Measurements from ENCODE around the gene KAT8.
A peak's percentile ranks its signal among the peaks of the same experiment; 100 is the strongest.
"Not testable (repeated sequence)": the region's sequence is repeated elsewhere in the genome, so short reads cannot be mapped to it uniquely, and the experiment has no call there.

KAT8 gene

GRCh38 chr16:31148281-31148728, 30.8 kb downstream of the KAT8 start:
- no peak for DNase-seq (ENCODE audit: low read depth in 2 of 2)

GRCh38 chr16:31148896-31149295, 31.4 kb downstream of the KAT8 start:
- DNase-seq (ENCODE audit: low read depth in 2 of 2) = no peak

- DNase-seq (ENCODE audit: low read depth in 2 of 2) = no peak
These were observed 31.9 kb downstream of the KAT8 start for GRCh38 chr16:31149332-31149731.

- no peak for DNase-seq (ENCODE audit: low read depth in 2 of 2)
These were observed 32.7 kb downstream of the KAT8 start, which contains the start of gene PRSS36 for GRCh38 chr16:31149894-31150890. Gene PRSS36 (minus strand): TSS chr16:31150066. CDS start chr16:31150035, 31 bp downstream.

GRCh38 chr16:31150976-31151375, 33.5 kb downstream of the KAT8 start:
- DNase-seq (ENCODE audit: low read depth in 2 of 2) = not testable (repeated sequence)

DNA sequence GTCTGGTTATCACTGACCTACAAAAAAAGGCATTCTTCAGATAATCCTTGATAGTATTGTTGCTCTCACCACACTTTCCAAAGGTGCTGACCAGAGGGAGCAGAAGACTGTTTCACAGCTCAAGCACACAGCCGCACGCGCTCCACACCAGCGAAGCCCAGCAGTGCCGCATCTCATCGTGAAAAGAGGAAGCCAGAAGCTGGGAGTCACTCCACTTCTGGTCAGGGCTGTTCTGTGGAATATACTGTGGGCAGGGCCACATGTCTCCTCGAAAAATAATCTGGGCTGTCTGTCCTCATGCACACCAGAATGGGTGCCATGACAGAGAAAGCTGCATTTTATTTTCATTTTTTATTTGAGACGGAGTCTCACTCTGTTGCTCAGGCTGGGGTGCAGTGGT, 39.7 kb downstream of the KAT8 start:
- no peak for DNase-seq (ENCODE audit: low read depth in 2 of 2)

DNA sequence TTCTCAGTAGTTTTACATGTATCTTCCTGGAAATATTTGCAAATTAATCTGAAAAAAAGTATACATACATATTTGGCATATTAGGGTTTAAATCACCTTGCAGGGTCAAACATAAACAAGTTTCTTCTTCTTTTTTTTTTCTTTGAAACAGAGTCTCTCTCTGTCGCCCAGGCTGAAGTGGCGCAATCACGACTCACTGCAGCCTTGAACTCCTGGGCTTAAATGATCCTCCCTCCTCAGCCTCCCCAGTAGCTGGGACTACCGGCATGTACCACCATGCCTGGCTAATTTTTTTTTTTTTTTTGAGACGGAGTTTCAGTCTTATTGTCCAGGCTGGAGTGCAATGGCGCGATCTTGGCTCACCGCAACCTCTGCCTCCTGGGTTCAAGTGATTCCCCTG, 49.9 kb downstream of the KAT8 start:
- DNase-seq (ENCODE audit: low read depth in 2 of 2) = no peak

DNA sequence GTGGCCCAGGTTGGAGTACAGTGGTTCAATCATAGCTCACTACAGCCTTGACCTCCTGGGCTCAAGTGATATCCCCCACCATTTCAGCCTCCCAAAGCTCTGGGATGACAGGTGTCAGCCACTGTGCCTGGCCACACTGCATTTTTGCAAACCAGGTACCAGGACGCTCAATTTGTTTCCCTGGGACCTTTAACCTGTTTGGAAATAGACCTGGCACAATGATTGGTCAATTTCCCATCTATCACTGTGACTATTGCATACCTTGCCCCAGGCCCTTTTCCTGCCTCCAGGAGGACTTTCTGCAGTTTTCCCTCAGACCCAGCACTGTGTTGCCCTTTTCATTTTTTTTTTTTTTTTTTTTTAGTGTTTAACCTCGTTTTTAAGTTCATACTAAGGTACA, 51.4 kb downstream of the KAT8 start:
- DNase-seq (ENCODE audit: low read depth in 2 of 2) = no peak

DNA sequence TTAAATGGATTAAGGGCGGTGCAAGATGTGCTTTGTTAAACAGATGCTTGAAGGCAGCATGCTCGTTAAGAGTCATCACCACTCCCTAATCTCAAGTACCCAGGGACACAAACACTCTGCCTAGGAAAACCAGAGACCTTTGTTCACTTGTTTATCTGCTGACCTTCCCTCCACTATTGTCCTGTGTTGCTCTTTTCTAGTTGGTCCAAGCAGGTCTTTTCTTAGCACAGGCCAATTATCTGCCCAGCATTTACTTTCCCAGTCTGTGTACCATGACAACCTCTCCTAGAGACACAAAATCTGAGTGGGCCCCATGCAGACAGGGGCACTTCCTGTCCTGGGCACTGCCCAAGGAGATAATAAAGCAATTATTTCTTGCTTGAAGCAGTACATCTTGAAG, 52.6 kb downstream of the KAT8 start:
- DNase-seq (ENCODE audit: low read depth in 2 of 2) = not testable (repeated sequence)

DNA sequence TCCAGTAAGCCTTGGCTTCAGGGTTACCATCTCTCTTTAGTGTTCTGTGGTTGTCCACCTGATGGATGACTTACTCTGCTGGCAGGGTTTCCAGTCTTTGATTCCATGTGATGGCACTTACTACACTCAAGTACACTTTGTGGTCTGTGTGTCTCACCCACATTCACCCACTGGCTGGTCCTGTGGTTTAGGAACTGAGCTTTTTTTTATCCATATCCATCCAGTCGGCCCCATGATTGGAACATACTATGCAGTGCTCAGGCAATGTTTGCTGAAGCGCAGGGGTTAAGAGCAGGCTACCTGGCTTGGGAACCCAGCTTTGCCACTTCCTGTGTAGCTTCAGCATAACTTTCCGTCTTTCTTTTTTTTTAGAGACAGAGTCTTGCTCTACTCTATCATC, 59.7 kb downstream of the KAT8 start:
- peak in 1 of 2 donors; percentile 26 for DNase-seq (ENCODE audit: low read depth in 2 of 2)

DNA sequence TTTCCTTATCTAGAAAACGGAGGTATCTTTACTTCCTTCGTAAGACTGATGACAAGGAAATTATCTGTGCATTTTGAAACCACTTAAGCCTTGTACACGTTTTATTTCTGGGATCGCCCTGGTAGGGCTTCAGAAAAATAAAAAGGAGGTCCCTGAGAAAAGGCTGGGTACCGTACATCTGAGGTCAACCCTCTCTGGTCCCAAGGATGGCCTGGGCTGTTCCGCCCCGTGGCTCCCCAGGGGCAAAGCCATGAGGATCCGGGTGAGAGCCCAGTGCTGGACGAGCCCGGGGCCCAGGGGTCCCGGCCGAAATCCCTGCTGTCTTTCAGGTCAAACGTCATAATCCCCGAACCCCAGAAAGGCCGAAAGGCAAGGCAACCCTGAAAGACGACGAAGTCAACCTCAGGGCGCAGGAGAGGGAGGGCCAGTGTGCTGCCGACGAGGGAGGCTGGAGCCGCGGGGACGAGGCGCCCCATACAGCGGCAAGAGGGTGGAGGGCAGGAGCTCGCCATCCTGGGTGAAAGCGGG, 61.8 kb downstream of the KAT8 start:
- no peak for DNase-seq (ENCODE audit: low read depth in 2 of 2)

GRCh38 chr16:31179747-31180459, 62.4 kb downstream of the KAT8 start, which contains the start of gene FUS:
Gene FUS (plus strand): TSS chr16:31180139. CDS start chr16:31180215, 76 bp downstream.
- DNase-seq (ENCODE audit: low read depth in 2 of 2) = peak; percentile 82

All from activated CD8-positive, alpha-beta memory T cell treated with anti-CD3 and anti-CD28 coated beads for 4 hours (primary cell).